ENCODE results near the gene ZNF750.

The ZNF750 gene

GRCh38 chr17:82876602-82877379 is 37.0 kb upstream of the ZNF750 start:
- TF ChIP-seq MAX (IDR thresholded peaks at IDR 0.05) (peak; percentile 49; the same call in 1 of the 2 replicates), CREB1 (IDR thresholded peaks at IDR 0.05; ENCODE audit: low read depth) (no peak), TAF1 (IDR thresholded peaks at IDR 0.05; ENCODE audit: low read depth) (no peak), ZBTB7A (IDR thresholded peaks at IDR 0.05; ENCODE audit: low read depth) (no peak), FOXM1 (IDR thresholded peaks at IDR 0.05; ENCODE audit: borderline replicate concordance, low read depth) (no peak), TEAD4 (IDR thresholded peaks at IDR 0.05) (no peak), EP300 (IDR thresholded peaks at IDR 0.05; ENCODE audit: borderline replicate concordance) (no peak), RAD21 (IDR thresholded peaks at IDR 0.05; ENCODE audit: low read depth) (peak; percentile 50), EGR1 (IDR thresholded peaks at IDR 0.05) (no peak), TCF12 (IDR thresholded peaks at IDR 0.05; ENCODE audit: low read depth) (no peak), USF1 (IDR thresholded peaks at IDR 0.05) (no peak)
- TF ChIP-seq, protein P1, sequence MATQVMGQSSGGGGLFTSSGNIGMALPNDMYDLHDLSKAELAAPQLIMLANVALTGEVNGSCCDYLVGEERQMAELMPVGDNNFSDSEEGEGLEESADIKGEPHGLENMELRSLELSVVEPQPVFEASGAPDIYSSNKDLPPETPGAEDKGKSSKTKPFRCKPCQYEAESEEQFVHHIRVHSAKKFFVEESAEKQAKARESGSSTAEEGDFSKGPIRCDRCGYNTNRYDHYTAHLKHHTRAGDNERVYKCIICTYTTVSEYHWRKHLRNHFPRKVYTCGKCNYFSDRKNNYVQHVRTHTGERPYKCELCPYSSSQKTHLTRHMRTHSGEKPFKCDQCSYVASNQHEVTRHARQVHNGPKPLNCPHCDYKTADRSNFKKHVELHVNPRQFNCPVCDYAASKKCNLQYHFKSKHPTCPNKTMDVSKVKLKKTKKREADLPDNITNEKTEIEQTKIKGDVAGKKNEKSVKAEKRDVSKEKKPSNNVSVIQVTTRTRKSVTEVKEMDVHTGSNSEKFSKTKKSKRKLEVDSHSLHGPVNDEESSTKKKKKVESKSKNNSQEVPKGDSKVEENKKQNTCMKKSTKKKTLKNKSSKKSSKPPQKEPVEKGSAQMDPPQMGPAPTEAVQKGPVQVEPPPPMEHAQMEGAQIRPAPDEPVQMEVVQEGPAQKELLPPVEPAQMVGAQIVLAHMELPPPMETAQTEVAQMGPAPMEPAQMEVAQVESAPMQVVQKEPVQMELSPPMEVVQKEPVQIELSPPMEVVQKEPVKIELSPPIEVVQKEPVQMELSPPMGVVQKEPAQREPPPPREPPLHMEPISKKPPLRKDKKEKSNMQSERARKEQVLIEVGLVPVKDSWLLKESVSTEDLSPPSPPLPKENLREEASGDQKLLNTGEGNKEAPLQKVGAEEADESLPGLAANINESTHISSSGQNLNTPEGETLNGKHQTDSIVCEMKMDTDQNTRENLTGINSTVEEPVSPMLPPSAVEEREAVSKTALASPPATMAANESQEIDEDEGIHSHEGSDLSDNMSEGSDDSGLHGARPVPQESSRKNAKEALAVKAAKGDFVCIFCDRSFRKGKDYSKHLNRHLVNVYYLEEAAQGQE (IDR thresholded peaks at IDR 0.05; ENCODE audit: low read depth) = no peak

DNA sequence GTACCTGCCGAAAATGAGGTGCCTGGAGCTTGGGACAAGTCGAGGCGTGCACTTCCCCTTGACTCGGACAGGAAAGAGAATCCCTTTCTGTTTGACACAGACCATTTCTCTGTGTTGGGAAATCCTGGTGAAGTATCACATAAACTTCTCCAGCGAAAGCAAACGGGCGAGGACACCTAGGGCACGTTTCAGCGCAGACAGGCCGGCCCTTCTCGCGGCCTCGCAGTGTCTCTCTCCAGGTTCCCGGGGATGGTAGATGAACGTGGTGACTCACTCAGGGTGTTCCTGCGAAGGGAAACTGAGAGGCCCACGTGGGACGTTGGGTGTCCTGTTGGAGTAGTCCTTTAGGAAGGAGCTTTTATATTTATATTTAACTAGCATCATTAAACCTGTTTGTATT is 36.3 kb upstream of the ZNF750 start:
- TF ChIP-seq USF1 (IDR thresholded peaks at IDR 0.05) (no peak), EP300 (IDR thresholded peaks at IDR 0.05; ENCODE audit: borderline replicate concordance) (no peak), FOXM1 (IDR thresholded peaks at IDR 0.05; ENCODE audit: borderline replicate concordance, low read depth) (no peak), CREB1 (IDR thresholded peaks at IDR 0.05; ENCODE audit: low read depth) (no peak), EGR1 (IDR thresholded peaks at IDR 0.05) (no peak)
- TF ChIP-seq, protein P1 (IDR thresholded peaks at IDR 0.05; ENCODE audit: low read depth) = no peak

DNA sequence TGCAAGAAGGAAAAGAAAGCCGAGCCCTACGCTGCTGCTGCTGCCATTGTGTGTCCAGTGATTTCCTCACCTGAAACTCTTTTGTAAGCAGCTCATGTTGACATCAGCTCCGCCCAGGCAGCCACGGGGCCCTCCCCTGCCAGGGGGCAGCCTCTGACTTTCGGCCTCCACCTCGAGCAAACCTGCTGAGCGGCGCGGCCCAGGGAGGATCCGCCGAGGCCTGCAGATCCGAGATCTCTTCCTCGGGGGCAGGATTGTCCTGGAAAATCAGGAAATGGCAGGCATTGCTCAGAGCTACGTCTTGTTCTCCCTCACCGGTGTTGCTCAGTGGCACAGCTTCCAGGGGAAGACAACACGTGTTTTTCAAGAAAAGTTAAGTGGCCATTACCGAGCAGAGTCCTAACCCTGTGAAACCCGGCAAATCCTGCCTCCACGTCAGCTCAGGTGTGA is 35.6 kb upstream of the ZNF750 start:
- TF ChIP-seq CREB1 (IDR thresholded peaks at IDR 0.05; ENCODE audit: low read depth) (no peak), FOXM1 (IDR thresholded peaks at IDR 0.05; ENCODE audit: borderline replicate concordance, low read depth) (no peak), TAF1 (IDR thresholded peaks at IDR 0.05; ENCODE audit: low read depth) (no peak), EP300 (IDR thresholded peaks at IDR 0.05; ENCODE audit: borderline replicate concordance) (no peak), RAD21 (IDR thresholded peaks at IDR 0.05; ENCODE audit: low read depth) (no peak), CEBPB (IDR thresholded peaks at IDR 0.05) (no peak), USF1 (IDR thresholded peaks at IDR 0.05) (no peak)
- TF ChIP-seq, protein P1 (IDR thresholded peaks at IDR 0.05; ENCODE audit: low read depth) = no peak

DNA sequence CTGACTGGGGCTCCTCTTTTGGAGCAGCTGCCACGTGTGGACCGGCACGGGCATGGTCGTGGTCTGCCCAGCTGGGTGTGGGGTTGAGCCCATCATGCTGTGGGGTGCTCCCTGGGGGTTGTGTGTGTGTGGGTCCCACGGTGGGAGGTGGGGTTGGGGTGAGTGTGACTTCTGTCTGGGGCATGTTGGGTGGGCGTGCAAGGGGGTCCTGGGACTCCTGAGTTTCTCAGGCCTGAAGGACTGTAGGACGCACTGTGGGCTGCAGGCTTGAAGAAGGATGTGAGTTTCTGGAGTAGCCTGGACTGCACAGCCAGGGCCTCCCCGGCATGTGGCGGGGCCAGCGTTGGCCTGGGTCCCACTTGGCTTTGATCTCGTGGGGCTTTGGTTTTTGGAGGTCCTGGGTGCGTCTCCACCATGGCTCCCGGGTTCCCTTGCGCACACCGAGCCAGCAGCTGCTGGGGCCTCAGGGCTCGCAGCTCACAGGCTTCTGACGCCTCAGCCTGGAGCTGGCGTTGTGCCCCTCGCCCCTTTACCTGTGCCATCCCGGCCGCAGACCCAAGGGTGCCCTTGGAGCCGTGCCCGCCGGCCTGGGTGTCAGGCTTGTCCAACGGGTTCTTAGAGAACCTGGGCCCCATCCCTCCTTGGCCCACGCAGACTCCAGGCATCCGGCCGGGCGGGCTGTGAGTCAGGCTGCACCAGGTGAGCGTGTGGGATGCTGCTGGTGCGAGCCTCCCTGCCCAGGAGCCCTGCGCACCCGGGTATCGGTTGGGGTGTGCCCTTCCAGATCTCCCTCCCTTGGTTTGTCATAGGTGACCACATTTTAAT is 34.4 kb upstream of the ZNF750 start:
- no peak for TF ChIP-seq FOXM1 (IDR thresholded peaks at IDR 0.05; ENCODE audit: borderline replicate concordance, low read depth)
- TF ChIP-seq EGR1 (IDR thresholded peaks at IDR 0.05) = no peak
- TF ChIP-seq TCF12 (IDR thresholded peaks at IDR 0.05; ENCODE audit: low read depth) = no peak
- TF ChIP-seq TAF1 (IDR thresholded peaks at IDR 0.05; ENCODE audit: low read depth) = no peak
- no peak for TF ChIP-seq USF1 (IDR thresholded peaks at IDR 0.05)
- TF ChIP-seq CEBPB (IDR thresholded peaks at IDR 0.05) = no peak
- no peak for TF ChIP-seq ZBTB7A (IDR thresholded peaks at IDR 0.05; ENCODE audit: low read depth)
- TF ChIP-seq RAD21 (IDR thresholded peaks at IDR 0.05; ENCODE audit: low read depth) = no peak
- no peak for TF ChIP-seq TEAD4 (IDR thresholded peaks at IDR 0.05)
- no peak for TF ChIP-seq EP300 (IDR thresholded peaks at IDR 0.05; ENCODE audit: borderline replicate concordance)
